ENCODE measurements around the gene SOX6.

The SOX6 gene

GRCh38 chr11:15969701-15970329, 386.5 kb downstream of the SOX6 start:
- H3K4me3 ChIP-seq (ENCODE audit: low read depth, low read length) = no peak overlapping the region

- H3K4me3 ChIP-seq (ENCODE audit: low read depth, low read length) = no peak overlapping the region
Observed at GRCh38 chr11:15969281-15969680, 387.1 kb downstream of the SOX6 start.

- no peak overlapping the region for H3K4me3 ChIP-seq (ENCODE audit: low read depth, low read length)
Observed at GRCh38 chr11:15968461-15969130, 387.8 kb downstream of the SOX6 start.

GRCh38 chr11:15967966-15968365, 388.4 kb downstream of the SOX6 start:
- no peak overlapping the region for H3K4me3 ChIP-seq (ENCODE audit: low read depth, low read length)

GRCh38 chr11:15967166-15967565, 389.2 kb downstream of the SOX6 start:
- H3K4me3 ChIP-seq (ENCODE audit: low read depth, low read length) = no peak overlapping the region

GRCh38 chr11:15965562-15966250, 390.6 kb downstream of the SOX6 start:
- H3K4me3 ChIP-seq (ENCODE audit: low read depth, low read length) = no peak overlapping the region

- H3K4me3 ChIP-seq (ENCODE audit: low read depth, low read length) = no peak overlapping the region
Observed at GRCh38 chr11:15963266-15963665, 393.1 kb downstream of the SOX6 start.

- H3K4me3 ChIP-seq (ENCODE audit: low read depth, low read length) = no peak overlapping the region
Observed at GRCh38 chr11:15958910-15959309, 397.4 kb downstream of the SOX6 start.

- no peak overlapping the region for H3K4me3 ChIP-seq (ENCODE audit: low read depth, low read length)
Observed at GRCh38 chr11:15957234-15957633, 399.1 kb downstream of the SOX6 start.

- H3K4me3 ChIP-seq (ENCODE audit: low read depth, low read length) = no peak overlapping the region
Observed at GRCh38 chr11:15956302-15956701, 400.0 kb downstream of the SOX6 start.

- no peak overlapping the region for H3K4me3 ChIP-seq (ENCODE audit: low read depth, low read length)
Observed at GRCh38 chr11:15955595-15955994, 400.8 kb downstream of the SOX6 start.

- H3K4me3 ChIP-seq (ENCODE audit: low read depth, low read length) = no peak overlapping the region
Observed at GRCh38 chr11:15947681-15948648, 408.4 kb downstream of the SOX6 start.

GRCh38 chr11:15945726-15946125, 410.6 kb downstream of the SOX6 start:
- H3K4me3 ChIP-seq (ENCODE audit: low read depth, low read length) = no peak overlapping the region

GRCh38 chr11:15944460-15944859, 411.9 kb downstream of the SOX6 start:
- H3K4me3 ChIP-seq (ENCODE audit: low read depth, low read length) = no peak overlapping the region

GRCh38 chr11:15943418-15944197, 412.7 kb downstream of the SOX6 start:
- no peak overlapping the region for H3K4me3 ChIP-seq (ENCODE audit: low read depth, low read length)

- no peak overlapping the region for H3K4me3 ChIP-seq (ENCODE audit: low read depth, low read length)
Observed at GRCh38 chr11:15942936-15943335, 413.4 kb downstream of the SOX6 start.

GRCh38 chr11:15942126-15942525, 414.2 kb downstream of the SOX6 start:
- H3K4me3 ChIP-seq (ENCODE audit: low read depth, low read length) = no peak overlapping the region

- no peak overlapping the region for H3K4me3 ChIP-seq (ENCODE audit: low read depth, low read length)
Observed at GRCh38 chr11:15941206-15941770, 415.1 kb downstream of the SOX6 start.

GRCh38 chr11:15940462-15941205, 415.7 kb downstream of the SOX6 start:
- H3K4me3 ChIP-seq (ENCODE audit: low read depth, low read length) = no peak overlapping the region

All from iPS-11a (cell line).